HG02642 (cell line): ENCODE measurements around the gene DNALI1.

Source experiments
- ATAC-seq: cut with Tn5 transposase; IDR thresholded peaks from one replicate; pipeline ENCODE4 v1.9.1; 2021; ENCODE audit warnings: mild to moderate bottlenecking; ENCODE audit not compliant: unreplicated experiment, poor library complexity

Gene DNALI1

GRCh38 chr1:37599940-37600339 is 43.2 kb downstream of the DNALI1 start:
- ATAC-seq: no peak

GRCh38 chr1:37601441-37601840 is 44.7 kb downstream of the DNALI1 start:
- no peak for ATAC-seq

DNA sequence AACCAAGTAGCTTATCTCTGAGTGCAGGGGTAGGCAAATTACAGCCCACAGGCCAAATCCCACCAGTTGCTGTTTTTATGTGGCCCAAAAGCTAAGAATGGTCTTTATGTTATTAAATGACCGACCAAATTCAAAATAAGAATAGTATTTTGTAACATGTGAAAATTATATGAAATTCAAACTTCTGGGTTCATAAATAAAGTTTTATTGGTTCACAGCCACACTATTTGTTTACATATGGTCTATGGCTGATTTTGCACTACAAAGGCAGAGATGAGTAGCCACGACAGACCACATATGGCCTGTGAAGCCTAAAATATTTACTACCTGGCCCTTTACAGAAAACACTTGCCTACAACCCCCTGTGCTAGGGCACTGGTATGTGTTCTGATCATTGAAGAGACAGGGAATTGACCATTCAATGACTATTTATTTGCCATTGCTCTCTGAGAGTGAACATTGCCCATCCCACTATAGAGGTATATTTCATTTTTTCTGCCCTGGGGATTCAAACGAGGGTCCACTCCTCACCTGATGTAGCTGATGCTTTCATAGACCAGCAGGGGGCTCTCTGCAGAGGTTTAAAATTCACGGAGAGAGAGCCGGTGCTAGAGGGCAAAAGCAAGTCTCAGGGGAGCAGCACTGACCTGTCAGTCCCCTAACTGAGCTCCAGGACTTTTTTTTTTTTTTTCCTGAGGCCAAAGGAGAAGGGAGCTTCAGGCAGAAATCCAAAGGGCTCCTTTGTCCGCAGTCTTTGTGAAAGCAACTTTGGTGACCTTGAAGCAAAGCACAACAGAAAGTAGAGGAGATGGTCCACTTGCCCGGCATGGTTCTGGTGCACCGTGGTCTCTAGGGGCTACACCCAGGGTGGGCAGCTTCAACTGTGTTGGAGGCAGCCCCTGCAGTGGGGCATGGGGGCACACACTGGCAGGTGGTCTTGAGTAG is 46.3 kb downstream of the DNALI1 start:
- ATAC-seq: no peak

DNA sequence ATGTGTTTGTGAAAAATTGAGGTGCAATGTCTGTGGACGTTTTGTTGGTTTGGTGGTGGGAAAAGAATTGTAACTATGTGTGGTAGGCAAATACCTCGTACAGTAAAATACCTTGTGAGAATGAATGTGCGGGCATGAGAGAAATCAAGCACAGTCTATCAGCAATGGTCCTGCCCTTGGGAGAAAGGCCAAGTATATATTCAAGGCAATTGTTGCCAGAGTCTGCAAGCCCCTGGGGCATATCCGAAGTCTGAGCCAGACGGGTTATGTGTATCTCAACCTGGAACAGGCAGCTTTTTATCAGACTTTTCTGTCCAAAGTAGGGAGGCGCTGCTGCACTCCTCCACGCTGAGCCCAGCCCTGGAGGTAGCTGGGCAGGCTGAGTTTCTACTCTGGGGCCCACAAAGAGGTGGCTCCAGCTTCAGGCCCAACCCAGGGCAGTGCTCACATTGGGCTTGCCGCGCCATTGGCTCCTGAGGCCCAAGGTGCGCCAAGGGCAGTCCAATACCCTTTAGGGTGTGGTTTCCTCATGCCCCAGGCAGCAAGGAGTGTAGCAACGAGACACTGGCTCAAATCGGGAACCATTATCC is 48.4 kb downstream of the DNALI1 start:
- ATAC-seq: no peak

- no peak for ATAC-seq
Measured at GRCh38 chr1:37605806-37606474, 49.2 kb downstream of the DNALI1 start.

- no peak for ATAC-seq
Measured at GRCh38 chr1:37606481-37607263, 49.9 kb downstream of the DNALI1 start.

DNA sequence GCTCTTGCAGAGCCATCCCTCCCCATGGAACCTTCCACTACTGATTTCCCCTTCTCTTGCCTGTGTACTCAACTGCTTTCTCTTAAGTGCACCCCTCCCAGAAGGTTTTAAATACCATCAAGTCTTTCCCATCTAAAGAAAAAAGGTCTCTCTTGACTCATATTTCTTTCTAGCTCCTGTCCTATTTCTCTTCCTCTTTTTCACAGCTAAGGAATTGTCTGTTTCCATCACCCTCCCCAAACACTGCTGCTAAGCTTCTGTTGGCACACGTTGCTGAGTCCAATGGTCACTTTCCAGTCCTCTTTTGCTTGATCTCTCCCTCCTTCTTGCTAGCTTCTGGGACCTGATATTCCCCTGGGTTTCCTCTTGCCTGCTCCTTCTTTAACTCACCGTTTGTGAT is 52.3 kb downstream of the DNALI1 start:
- ATAC-seq: no peak

GRCh38 chr1:37609994-37610393 is 53.3 kb downstream of the DNALI1 start:
- ATAC-seq: no peak

DNA sequence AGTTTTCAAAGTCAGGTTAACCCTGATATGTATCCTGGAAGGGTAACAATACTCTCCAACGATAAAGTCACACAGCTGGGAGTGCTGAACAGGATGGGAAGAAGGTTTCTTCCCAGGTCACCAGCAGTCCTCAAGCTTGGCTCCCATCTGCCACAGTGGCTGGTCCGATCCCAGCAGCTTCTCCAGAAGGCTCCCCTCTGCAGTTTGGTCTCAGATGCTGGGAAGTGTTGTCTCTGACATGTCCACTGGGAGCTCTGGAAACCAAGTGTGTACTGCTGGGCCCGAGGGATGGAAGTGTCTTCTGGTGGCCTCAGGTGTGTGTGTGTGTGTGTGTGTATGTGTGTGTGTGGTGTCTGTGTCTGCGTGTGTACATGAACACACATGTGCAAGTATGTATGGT is 55.4 kb downstream of the DNALI1 start:
- ATAC-seq: no peak

- no peak for ATAC-seq
Measured at GRCh38 chr1:37614105-37614504, 57.4 kb downstream of the DNALI1 start.

DNA sequence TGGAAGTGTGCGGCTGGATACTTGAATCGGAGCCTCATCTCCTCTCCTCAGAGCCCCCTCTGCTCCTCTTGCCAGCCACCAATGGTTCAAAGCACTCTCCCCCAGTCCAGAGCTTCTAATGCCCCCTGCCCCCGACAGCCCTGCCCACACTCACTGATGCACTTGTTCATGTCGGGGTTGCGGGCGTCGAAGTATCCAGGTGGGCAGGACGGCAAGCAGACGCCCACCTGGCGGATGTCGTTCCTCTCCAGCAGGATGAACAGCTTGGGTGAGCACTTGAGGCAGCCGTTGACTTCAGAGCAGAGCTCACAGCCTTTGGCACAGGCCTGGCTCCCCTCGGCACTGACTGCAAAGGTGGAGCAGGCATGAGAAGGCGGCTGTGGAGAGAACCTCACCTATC is 59.6 kb downstream of the DNALI1 start:
- no peak for ATAC-seq
